Measurements from ENCODE around the gene TFAP2A.

Gene TFAP2A

GRCh38 chr6:10414756-10415616, at the start of gene TFAP2A:
Gene TFAP2A, minus strand, starts transcription at chr6:10415074. Its CDS starts 83 bp downstream, at chr6:10414991.
- DNase-seq (ENCODE audit: low read depth, low spot score) = no peak

DNA sequence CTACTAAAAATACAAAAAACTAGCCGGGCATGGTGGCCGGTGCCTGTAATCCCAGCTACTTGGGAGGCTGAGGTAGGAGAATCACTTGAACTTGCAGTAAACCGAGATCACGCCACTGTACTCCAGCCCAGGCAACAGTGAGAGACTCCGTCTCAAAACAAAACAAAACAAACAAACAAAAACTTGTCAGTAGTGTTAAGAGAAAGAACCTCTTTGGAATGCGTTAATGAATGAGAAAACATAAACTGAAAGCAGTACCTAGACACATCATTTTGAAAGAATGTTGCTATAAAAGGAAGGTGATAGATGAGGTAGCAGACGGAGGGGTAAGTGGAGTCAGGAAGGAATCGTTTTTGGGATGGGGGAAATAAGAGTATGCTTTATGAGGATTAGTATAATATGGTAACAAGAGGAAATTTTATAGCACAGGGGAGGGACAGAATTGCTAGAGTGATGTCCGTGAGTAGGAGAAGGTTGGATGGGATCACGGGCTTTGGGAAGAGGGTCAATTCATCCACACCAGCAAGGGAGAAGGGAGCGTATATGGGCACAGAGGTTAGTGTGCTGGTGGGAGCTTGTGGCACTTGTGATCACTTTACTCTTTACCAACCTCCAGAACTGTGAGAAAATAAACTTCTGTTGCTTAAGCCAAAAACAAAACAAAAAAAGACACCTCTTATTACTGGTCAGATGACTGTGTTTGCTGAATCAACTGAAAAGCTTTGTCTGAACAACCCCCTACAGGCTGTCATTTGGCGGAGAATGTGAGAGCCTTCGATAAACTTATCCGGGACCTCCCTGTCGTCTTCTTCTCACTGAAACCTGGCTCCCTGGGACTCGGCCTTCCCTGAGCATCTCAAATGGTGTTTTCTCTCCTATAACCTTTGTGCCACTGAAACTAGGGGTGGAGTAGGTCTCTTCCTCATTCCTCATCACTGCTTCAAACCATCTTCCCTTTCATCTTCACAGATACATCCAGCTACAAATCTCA, 48.9 kb upstream of the TFAP2A start:
- DNase-seq (ENCODE audit: low read depth, low spot score) = no peak

DNA sequence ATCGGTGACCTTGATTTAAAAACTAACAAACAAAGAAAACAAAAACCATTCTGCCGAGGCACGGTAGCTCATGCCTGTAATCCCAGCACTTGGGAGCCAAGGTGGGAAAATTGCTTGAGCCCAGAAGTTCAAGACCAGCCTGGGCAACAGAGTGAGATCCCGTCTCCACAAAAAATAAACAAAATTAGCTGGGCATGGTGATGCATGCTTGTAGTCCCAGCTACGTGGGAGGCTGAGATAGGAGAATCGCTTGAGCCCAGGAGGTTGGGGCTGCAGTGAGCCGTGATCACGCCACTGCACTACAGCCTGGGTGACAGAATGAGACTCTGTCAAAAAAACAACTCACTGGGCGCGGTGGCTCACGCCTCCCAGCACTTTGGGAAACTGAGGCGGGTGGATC, 48.2 kb upstream of the TFAP2A start:
- no peak for DNase-seq (ENCODE audit: low read depth, low spot score)

DNA sequence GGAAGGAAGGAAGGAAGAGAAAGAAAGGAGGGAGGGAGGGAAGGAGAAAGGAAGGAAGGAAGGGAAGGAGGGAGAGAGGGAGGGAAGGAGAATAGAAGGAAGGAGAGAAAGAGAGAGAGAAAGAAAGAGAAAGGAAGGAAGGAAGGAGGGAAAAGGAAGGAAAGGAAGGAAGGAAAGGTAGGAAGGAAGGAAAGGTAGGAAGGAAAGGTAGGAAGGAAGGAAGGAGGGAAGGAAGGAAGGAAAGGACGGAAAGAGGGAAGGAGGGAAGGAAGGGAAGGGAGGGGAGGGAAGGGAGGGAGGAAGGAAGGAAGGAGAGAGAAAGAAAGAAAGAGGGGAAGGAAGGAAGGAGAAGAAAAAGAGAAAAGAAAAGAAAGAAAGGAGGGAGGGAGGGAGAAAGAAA, 47.0 kb upstream of the TFAP2A start:
- DNase-seq (ENCODE audit: low read depth, low spot score) = no peak

- no peak for DNase-seq (ENCODE audit: low read depth, low spot score)
Measured at GRCh38 chr6:10460096-10460495, 45.2 kb upstream of the TFAP2A start.

DNA sequence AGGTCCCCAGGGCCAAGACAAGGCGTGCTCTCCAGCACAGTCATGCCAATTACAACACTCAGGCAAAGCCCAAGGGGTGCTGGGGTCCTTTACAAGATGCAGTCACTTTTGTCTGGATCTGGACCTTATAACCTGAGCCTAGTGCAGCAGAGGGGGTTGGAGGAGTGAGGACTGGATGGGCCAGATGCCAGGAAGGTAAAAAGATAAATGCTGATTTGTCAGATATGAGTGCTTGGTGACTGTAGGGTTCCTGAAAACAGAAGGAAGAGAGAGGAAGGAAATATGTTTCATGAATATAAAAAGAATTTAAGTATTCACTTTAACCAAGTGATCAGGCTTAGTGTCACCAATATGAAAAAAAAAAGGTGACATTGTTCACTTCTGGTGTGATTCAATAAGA, 43.4 kb upstream of the TFAP2A start:
- no peak for DNase-seq (ENCODE audit: low read depth, low spot score)

DNA sequence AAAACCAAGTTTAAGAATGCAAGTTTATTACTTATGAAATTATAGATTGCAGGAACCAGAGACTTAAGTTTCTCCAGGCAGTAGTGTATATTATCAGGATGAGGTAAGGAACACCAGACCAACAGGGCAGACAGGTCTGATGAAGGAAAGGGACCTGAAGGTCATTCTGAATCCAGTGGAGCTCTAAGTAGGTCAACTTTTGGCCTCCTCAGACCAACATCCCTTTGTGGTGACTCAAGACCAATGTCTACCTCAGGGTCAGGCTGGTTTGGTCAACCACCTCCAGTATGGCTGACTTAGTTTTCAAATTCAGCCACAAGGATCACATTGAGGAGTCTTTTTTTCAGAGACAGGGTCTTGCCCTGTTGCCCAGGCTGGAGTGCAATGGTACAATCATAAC, 38.7 kb upstream of the TFAP2A start:
- DNase-seq (ENCODE audit: low read depth, low spot score) = no peak

DNA sequence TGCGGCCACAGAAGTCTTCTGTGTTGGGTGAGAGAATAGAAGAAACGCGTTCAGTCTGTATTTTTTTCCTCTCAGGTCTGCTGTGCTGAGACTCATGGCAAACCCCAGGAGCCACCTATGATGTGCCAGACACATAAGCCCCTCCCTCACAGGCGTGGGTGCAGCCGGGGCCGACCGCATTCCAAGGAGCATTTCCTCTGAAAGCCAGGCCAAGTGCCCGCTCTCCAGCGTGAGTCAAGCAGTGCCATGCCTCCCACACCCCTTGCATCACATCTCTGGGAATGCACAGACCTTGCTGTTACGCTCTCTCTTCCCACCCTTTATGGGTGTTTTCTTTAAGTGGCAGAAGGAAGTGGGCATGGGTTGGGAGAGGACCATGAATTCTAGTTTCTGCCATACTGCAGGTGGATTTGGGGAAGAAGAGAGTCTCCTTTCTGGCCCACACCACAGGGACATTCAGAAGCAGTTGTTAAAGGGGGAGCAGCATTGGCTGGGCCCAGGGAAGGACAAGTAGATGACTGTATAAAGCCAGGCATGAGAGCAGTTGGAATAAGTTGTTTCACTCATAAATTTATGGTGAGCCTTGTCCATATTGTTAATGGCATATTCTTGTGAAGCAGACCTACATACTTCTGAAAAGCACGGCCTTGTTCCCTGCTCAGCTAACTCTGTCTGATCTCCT, 37.1 kb upstream of the TFAP2A start:
- no peak for DNase-seq (ENCODE audit: low read depth, low spot score)

DNA sequence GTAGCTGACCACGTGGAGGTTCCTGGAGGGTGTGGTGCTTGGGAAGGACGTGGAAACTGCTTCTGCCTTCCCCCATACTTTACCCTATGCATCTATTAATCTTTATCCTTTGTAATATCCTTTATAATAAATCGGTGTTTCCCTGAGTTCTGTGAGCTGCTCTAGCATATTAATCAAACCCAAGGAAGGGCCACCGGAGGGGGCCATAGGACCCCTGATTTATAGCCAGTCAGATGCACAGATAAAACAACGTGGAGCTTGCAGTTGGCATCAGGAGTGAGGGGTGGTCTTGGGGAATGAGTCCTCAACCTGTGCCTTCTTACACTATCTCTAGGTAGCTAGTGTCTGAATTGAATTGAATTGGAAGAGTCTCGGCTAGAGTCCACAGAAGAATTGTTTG, 36.5 kb upstream of the TFAP2A start:
- DNase-seq (ENCODE audit: low read depth, low spot score) = no peak

GRCh38 chr6:10449751-10450150, 34.9 kb upstream of the TFAP2A start:
- DNase-seq (ENCODE audit: low read depth, low spot score) = no peak

DNA sequence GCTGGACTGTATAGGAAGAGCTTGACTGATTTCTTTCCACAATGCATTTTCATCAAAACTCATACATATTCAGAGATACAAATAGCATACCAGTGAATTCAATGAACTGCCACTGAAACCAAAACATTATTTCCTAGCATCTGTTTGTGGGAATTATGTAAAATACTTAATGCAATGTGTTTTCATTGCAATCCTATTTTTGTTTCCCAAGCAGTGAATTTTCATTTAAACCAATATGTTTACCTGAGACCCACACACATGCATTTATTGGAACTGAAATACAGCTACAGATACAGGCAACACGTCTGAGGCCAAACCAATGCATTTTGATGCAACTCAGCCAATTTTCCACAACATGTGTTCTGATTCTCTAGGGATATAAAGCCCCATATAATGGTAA, 33.2 kb upstream of the TFAP2A start:
- no peak for DNase-seq (ENCODE audit: low read depth, low spot score)

DNA sequence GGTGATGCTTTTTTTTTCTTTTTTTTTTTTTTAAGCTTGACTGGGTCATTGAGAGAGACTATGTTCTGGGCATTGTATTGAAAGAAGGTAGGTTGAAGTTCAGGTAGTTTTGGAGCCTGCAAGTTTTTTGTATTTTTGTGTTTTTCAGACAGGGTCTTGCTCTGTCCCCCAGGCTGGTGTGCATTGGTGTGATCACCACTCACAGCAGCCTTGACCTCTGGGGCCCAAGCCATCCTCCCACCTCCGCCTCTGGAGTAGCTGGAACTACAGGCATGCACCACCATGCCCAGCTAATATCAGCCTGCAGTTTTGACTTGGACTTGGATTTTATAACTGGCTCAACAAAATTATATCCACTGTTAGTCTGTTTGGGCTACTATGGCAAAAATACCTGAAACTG, 31.7 kb upstream of the TFAP2A start:
- DNase-seq (ENCODE audit: low read depth, low spot score) = no peak

GRCh38 chr6:10441655-10442009, 26.8 kb upstream of the TFAP2A start:
- no peak for DNase-seq (ENCODE audit: low read depth, low spot score)

GRCh38 chr6:10441004-10441654, 26.3 kb upstream of the TFAP2A start:
- no peak for DNase-seq (ENCODE audit: low read depth, low spot score)

DNA sequence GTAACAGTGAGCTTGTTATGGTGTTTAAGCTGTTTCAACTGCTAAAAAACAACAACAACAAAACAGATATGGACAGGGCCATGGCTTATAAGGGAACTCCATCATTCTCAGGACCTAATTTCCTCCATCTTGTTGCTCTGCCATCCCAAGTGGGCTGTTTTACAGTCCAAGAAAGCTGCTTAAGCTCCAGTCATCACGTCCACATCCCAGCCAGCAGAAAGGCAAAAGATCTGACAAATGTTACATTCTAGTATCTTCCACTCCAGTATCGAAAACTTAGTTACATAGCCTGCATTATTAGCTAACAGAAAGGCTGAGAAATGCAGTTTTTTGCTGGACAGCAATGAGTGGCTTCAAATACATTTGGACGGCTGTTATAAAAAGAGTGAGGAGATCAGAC, 23.0 kb upstream of the TFAP2A start:
- no peak for DNase-seq (ENCODE audit: low read depth, low spot score)

- no peak for DNase-seq (ENCODE audit: low read depth, low spot score)
Measured at GRCh38 chr6:10434235-10434634, 19.4 kb upstream of the TFAP2A start.

DNA sequence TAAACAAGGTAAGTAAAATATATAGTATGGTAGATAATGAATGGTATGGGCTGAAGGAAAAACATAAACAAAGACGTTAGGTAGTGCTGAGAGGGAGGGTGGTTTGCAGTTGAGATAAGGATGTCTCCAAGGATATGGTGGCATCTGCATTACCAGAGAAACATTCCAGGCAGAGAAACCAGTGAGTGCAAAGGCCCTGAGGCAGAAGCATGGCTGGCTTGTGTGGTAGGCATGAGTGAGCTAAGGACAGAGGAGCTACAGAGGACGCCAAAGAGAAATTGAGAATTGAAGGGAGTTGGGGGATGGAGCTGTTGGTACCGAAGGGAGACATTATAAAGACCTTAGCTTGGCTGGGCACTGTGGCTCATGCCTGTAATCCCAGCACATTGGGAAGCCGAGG, 18.4 kb upstream of the TFAP2A start:
- no peak for DNase-seq (ENCODE audit: low read depth, low spot score)

GRCh38 chr6:10431423-10432164, 16.7 kb upstream of the TFAP2A start:
- DNase-seq (ENCODE audit: low read depth, low spot score) = no peak

DNA sequence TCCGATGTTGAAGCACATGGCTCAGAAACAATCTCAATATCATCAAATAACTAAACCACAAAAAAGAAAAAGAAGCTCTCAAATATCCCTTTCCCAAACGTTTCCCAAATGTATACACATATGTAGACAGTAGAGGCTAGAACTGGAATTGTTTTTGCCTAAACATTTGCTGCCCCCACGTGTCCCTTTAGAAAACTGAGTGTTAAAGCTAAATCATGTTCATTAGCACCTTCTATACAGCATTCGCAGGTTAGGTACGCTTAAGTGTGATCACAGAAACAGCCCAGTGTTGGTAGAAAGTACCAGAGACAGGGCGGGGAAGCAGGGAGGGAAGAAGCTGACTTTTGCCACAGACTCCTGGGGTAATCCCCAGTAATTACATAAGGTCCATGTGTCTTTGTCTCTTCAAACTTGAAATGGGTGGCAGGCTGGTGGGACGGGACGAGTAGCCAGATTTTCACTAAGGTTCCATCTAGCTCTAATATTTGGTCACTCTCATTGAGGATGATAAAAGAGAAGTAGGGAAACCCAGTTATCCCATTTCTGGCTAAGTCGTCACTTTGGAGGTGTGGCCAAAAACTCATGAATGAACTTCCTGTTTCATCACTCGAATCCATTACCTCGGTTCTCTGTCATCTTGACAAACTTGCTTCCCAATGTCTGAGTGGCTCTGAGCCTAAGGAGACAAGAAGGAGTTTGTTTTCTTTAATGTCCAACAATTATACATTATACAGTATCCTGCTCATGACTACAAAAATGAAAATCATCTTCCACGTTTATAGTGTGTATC, 15.0 kb upstream of the TFAP2A start:
- no peak for DNase-seq (ENCODE audit: low read depth, low spot score)

GRCh38 chr6:10426781-10427279, 12.0 kb upstream of the TFAP2A start:
- no peak for DNase-seq (ENCODE audit: low read depth, low spot score)

Data from activated CD4-positive, CD25-positive, alpha-beta regulatory T cell treated with anti-CD3 and anti-CD28 coated beads, Interleukin-2, amount 50 U/mL, for 16 hours (primary cell).